HG03354 (cell line): ENCODE measurements around the gene KCNJ18.
"Not testable (repeated sequence)": the region's sequence is repeated elsewhere in the genome, so short reads cannot be mapped to it uniquely, and the experiment has no call there.

Experiments
- ATAC-seq: cut with Tn5 transposase; IDR thresholded peaks from one replicate; pipeline ENCODE4 v1.9.1; 2021; ENCODE audit warnings: mild to moderate bottlenecking; ENCODE audit not compliant: unreplicated experiment, poor library complexity, severe bottlenecking

The KCNJ18 gene

GRCh38 chr17:21715877-21716276 is 23.6 kb downstream of the KCNJ18 start:
- not testable (repeated sequence) for ATAC-seq

GRCh38 chr17:21718971-21719370 is 26.6 kb downstream of the KCNJ18 start:
- not testable (repeated sequence) for ATAC-seq

- ATAC-seq: not testable (repeated sequence)
Observed at GRCh38 chr17:21719511-21720226, 27.3 kb downstream of the KCNJ18 start.

GRCh38 chr17:21720566-21720965 is 28.2 kb downstream of the KCNJ18 start:
- ATAC-seq: not testable (repeated sequence)

GRCh38 chr17:21722268-21722667 is 29.9 kb downstream of the KCNJ18 start:
- not testable (repeated sequence) for ATAC-seq

- ATAC-seq: not testable (repeated sequence)
Observed at GRCh38 chr17:21724216-21725006, 32.1 kb downstream of the KCNJ18 start.

GRCh38 chr17:21731076-21731475 is 38.8 kb downstream of the KCNJ18 start:
- ATAC-seq: not testable (repeated sequence)

- not testable (repeated sequence) for ATAC-seq
Observed at GRCh38 chr17:21733931-21734330, 41.6 kb downstream of the KCNJ18 start.

GRCh38 chr17:21735814-21736213 is 43.5 kb downstream of the KCNJ18 start:
- ATAC-seq: not testable (repeated sequence)

- not testable (repeated sequence) for ATAC-seq
Observed at GRCh38 chr17:21737015-21737580, 44.8 kb downstream of the KCNJ18 start.

- not testable (repeated sequence) for ATAC-seq
Observed at GRCh38 chr17:21738241-21738640, 45.9 kb downstream of the KCNJ18 start.

GRCh38 chr17:21738877-21739474 is 46.7 kb downstream of the KCNJ18 start:
- ATAC-seq: peak; percentile 76

- ATAC-seq: peak; percentile 62
Observed at GRCh38 chr17:21739485-21739884, 47.2 kb downstream of the KCNJ18 start.

GRCh38 chr17:21740836-21741235 is 48.5 kb downstream of the KCNJ18 start:
- not testable (repeated sequence) for ATAC-seq

- ATAC-seq: not testable (repeated sequence)
Observed at GRCh38 chr17:21741520-21741919, 49.2 kb downstream of the KCNJ18 start.

GRCh38 chr17:21742326-21742725 is 50.0 kb downstream of the KCNJ18 start:
- no peak for ATAC-seq

GRCh38 chr17:21744151-21744550 is 51.8 kb downstream of the KCNJ18 start:
- not testable (repeated sequence) for ATAC-seq

- not testable (repeated sequence) for ATAC-seq
Observed at GRCh38 chr17:21744621-21745020, 52.3 kb downstream of the KCNJ18 start.

- not testable (repeated sequence) for ATAC-seq
Observed at GRCh38 chr17:21745385-21746054, 53.2 kb downstream of the KCNJ18 start.

- not testable (repeated sequence) for ATAC-seq
Observed at GRCh38 chr17:21746415-21746814, 54.1 kb downstream of the KCNJ18 start.
